A673 (cell line): ENCODE results near the gene FCN3. TPM values are rescaled to one million over a fixed set of nuclear protein-coding genes. Genes with fewer than 3 reads are reported as not detected.

ENCODE experiments used
- BruUV-seq: library from RNA; stranded (reverse); fragments of 400-500 nt; replicated peaks from 2 replicates; lab custom pipeline; 2021; lab: Mats Ljungman, UMichigan
- CTCF ChIA-PET: fragments of 300-600 bp; sonication (Branson Sonifier 250); formaldehyde crosslinking; loops from one replicate; lab custom pipeline; 2022; ENCODE audit warnings: antibody characterized with exemption; lab: Charles Lee
- POLR2A ChIA-PET: fragments of 300-600 bp; sonication (Branson Sonifier 250); formaldehyde crosslinking; loops from one replicate; lab custom pipeline; 2022; ENCODE audit warnings: antibody characterized with exemption; ENCODE audit not compliant: low non-redundant PET; lab: Charles Lee
- DNase-seq: peaks from one replicate; pipeline ENCODE4 v3.0.0-alpha.2; 2015; ENCODE audit warnings: low spot score
- H3K27ac ChIP-seq: fragments of 200-600 bp; sonication (generic); 2 replicates; pipeline ENCODE4 v1.5.1; 2016; ENCODE audit warnings: mixed run types, low read depth, mild to moderate bottlenecking, mixed read lengths, antibody characterized with exemption, low read length; ENCODE audit not compliant: poor library complexity, severe bottlenecking
- H3K27me3 ChIP-seq: fragments of 200-600 bp; sonication (generic); replicated peaks from 2 replicates; pipeline ENCODE4 v1.6.1; 2017; ENCODE audit warnings: mixed run types, low read depth, mild to moderate bottlenecking, mixed read lengths, antibody characterized with exemption, low read length; ENCODE audit not compliant: insufficient read depth, poor library complexity
- H3K36me3 ChIP-seq: fragments of 200-600 bp; sonication (generic); 2 replicates; pipeline ENCODE4 v1.6.1; 2016; ENCODE audit warnings: mixed run types, mild to moderate bottlenecking, mixed read lengths, antibody characterized with exemption, low read length; ENCODE audit not compliant: insufficient read depth, poor library complexity, severe bottlenecking
- H3K4me1 ChIP-seq: fragments of 200-600 bp; sonication (generic); 2 replicates; pipeline ENCODE4 v1.6.1; 2017; ENCODE audit warnings: mixed run types, mild to moderate bottlenecking, mixed read lengths, antibody characterized with exemption, low read length; ENCODE audit not compliant: insufficient read depth, poor library complexity, severe bottlenecking
- H3K4me3 ChIP-seq: fragments of 200-600 bp; sonication (generic); 2 replicates; pipeline ENCODE4 v1.5.1; 2016; ENCODE audit warnings: low read depth, mixed run types, mild to moderate bottlenecking, mixed read lengths, low read length; ENCODE audit not compliant: poor library complexity, severe bottlenecking
- H3K9me3 ChIP-seq: fragments of 200-600 bp; sonication (generic); 2 replicates; pipeline ENCODE4 v1.6.1; 2016; ENCODE audit warnings: mixed run types, low read depth, mild to moderate bottlenecking, mixed read lengths, antibody characterized with exemption, low read length; ENCODE audit not compliant: poor library complexity, severe bottlenecking
- EZH2 ChIP-seq: fragments of 200-600 bp; sonication (generic); IDR thresholded peaks from 2 replicates; pipeline ENCODE4 v1.6.1; 2017; ENCODE audit warnings: borderline replicate concordance, low read depth, mild to moderate bottlenecking, mixed read lengths, antibody characterized with exemption, low read length; ENCODE audit not compliant: poor library complexity, severe bottlenecking
- intact Hi-C: fragments of 100-400 bp; cut with micrococcal nuclease; formaldehyde crosslinking; loops from one replicate; pipeline ENCODE4 v1.10.0; 2022; ENCODE audit not compliant: unreplicated experiment
- total RNA-seq: library from RNA; stranded (reverse); gene quantifications from 2 replicates; pipeline ENCODE4 v1.2.3, GENCODE V29; 2021
- TF ChIP-seq, protein P1 (sequence below): fragments of 300-800, 200-600 bp; sonication (generic); conservative IDR thresholded peaks from 2 replicates; pipeline ENCODE4 v1.5.1; 2017; ENCODE audit warnings: low read depth, mild to moderate bottlenecking, antibody characterized with exemption, low read length, moderate library complexity, mixed read lengths

FCN3 gene
- total RNA-seq, 1 experiment from 2014 or later: not detected

DNA sequence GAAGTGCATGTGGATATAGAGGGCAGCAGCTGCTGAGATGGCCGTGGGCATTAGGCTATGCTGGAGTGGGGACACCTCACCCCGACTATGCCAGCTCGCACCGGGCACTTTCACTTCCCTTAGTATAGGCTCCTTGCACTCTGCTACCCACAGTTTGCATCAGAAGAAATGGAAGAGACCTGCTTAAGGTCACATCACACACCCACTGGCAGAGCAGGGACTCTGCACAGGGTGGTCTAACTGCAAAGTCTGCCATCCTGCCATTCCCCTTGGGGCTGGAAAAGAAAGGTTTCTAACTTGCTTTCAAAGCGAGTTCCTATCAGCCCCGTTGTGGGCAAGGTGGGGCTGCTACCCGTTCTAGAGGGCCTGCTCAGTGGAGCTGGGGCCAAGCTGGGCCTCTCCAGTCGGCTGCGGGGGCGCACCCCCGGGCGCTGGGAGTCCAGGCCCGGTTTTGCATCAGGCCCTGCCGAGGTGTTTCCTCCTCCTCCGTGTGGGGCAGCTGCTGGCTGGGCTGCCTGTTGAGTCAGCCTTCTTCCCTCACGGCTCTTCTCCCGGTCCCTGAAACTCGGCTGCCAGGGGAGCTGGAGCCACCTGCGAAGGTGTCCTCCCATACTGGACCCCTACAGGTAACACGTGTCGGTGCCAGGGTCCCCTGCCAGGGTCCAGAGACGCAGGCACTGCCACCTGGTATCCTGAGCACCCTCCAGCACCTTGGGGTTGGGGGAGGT, 32.9 kb downstream of the FCN3 start, which contains the start of gene SYTL1:
Gene SYTL1, plus strand, starts transcription at position 498 of the 728 bp plus-strand sequence. CDS start 3,313 bp downstream, outside the sequence.
- H3K4me3 ChIP-seq: peak within 1 kb of the TSS; percentile 30
- no peaks in the 10 kb centered on the region for H3K9me3 ChIP-seq
- ChIA-PET POLR2A (no interaction called here), CTCF (interaction anchor here (1.3 kb wide), 1 partner anchor 41 kb away, joined by 3 read pairs; no protein-coding TSS in a partner anchor)
- no peak for TF ChIP-seq EZH2
- TF ChIP-seq, protein P1, sequence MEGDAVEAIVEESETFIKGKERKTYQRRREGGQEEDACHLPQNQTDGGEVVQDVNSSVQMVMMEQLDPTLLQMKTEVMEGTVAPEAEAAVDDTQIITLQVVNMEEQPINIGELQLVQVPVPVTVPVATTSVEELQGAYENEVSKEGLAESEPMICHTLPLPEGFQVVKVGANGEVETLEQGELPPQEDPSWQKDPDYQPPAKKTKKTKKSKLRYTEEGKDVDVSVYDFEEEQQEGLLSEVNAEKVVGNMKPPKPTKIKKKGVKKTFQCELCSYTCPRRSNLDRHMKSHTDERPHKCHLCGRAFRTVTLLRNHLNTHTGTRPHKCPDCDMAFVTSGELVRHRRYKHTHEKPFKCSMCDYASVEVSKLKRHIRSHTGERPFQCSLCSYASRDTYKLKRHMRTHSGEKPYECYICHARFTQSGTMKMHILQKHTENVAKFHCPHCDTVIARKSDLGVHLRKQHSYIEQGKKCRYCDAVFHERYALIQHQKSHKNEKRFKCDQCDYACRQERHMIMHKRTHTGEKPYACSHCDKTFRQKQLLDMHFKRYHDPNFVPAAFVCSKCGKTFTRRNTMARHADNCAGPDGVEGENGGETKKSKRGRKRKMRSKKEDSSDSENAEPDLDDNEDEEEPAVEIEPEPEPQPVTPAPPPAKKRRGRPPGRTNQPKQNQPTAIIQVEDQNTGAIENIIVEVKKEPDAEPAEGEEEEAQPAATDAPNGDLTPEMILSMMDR: no peak
- intact Hi-C loops: no loop called here
- no peaks in the 10 kb centered on the region for H3K27me3 ChIP-seq
- no TSS peak for BruUV-seq
- peak; percentile 65 for DNase-seq
- peaks cover 12% of the 10 kb centered on the region for H3K4me1 ChIP-seq
- peak within 1 kb of the TSS; percentile 19 for H3K27ac ChIP-seq
- peaks cover 3% of the 10 kb centered on the region for H3K36me3 ChIP-seq

GRCh38 chr1:27339213-27339612, 35.4 kb downstream of the FCN3 start:
- ChIA-PET POLR2A (no interaction called here), CTCF (no interaction called here)
- intact Hi-C loops: no loop called here
- Histone ChIP-seq H3K36me3 (peaks cover 13% of the 10 kb centered on the region), H3K4me1 (peaks cover 12% of the 10 kb centered on the region), H3K4me3 (no peak overlapping the region), H3K9me3 (no peaks in the 10 kb centered on the region), H3K27ac (no peak overlapping the region), H3K27me3 (no peaks in the 10 kb centered on the region)
- TF ChIP-seq, protein P1: no peak
- no peak for TF ChIP-seq EZH2
- no TSS peak for BruUV-seq
- no peak for DNase-seq

GRCh38 chr1:27338751-27339150, 35.9 kb downstream of the FCN3 start:
- ChIA-PET CTCF (no interaction called here), POLR2A (no interaction called here)
- Histone ChIP-seq H3K4me1 (peaks cover 12% of the 10 kb centered on the region), H3K27me3 (no peaks in the 10 kb centered on the region), H3K36me3 (peaks cover 18% of the 10 kb centered on the region), H3K4me3 (no peak overlapping the region), H3K9me3 (no peaks in the 10 kb centered on the region), H3K27ac (no peak overlapping the region)
- intact Hi-C loops: no loop called here
- no peak for DNase-seq
- BruUV-seq: no TSS peak
- TF ChIP-seq, protein P1: no peak
- TF ChIP-seq EZH2: no peak
